GM21619 (cell line): ENCODE measurements around the gene KLF6.

Source experiments
- ATAC-seq: cut with Tn5 transposase; IDR thresholded peaks from one replicate; pipeline ENCODE4 v1.9.1; 2021; ENCODE audit not compliant: unreplicated experiment

The KLF6 gene

GRCh38 chr10:3784510-3785250 is at the start of gene KLF6:
Gene KLF6 (minus strand): TSS chr10:3785209. CDS start chr10:3785014, 195 bp downstream.
- ATAC-seq: no peak

GRCh38 chr10:3834404-3834803 is 49.4 kb upstream of the KLF6 start:
- no peak for ATAC-seq

GRCh38 chr10:3833046-3833445 is 48.0 kb upstream of the KLF6 start:
- no peak for ATAC-seq

- no peak for ATAC-seq
These were observed 47.2 kb upstream of the KLF6 start for GRCh38 chr10:3832022-3832786.

GRCh38 chr10:3831608-3832007 is 46.6 kb upstream of the KLF6 start:
- no peak for ATAC-seq

GRCh38 chr10:3830946-3831345 is 45.9 kb upstream of the KLF6 start:
- no peak for ATAC-seq

- no peak for ATAC-seq
These were observed 44.4 kb upstream of the KLF6 start for GRCh38 chr10:3829156-3830050.

GRCh38 chr10:3828404-3829155 is 43.6 kb upstream of the KLF6 start:
- peak; percentile 42 for ATAC-seq

GRCh38 chr10:3827768-3828403 is 42.9 kb upstream of the KLF6 start:
- no peak for ATAC-seq

GRCh38 chr10:3827266-3827665 is 42.3 kb upstream of the KLF6 start:
- no peak for ATAC-seq

GRCh38 chr10:3825862-3826351 is 40.9 kb upstream of the KLF6 start:
- no peak for ATAC-seq

- no peak for ATAC-seq
These were observed 40.2 kb upstream of the KLF6 start for GRCh38 chr10:3825244-3825643.

GRCh38 chr10:3822541-3823330 is 37.7 kb upstream of the KLF6 start:
- no peak for ATAC-seq

- ATAC-seq: no peak
These were observed 35.2 kb upstream of the KLF6 start for GRCh38 chr10:3820255-3820654.

- ATAC-seq: no peak
These were observed 32.0 kb upstream of the KLF6 start for GRCh38 chr10:3816995-3817394.

GRCh38 chr10:3814838-3815220 is 29.8 kb upstream of the KLF6 start:
- no peak for ATAC-seq

GRCh38 chr10:3813986-3814837 is 29.2 kb upstream of the KLF6 start:
- ATAC-seq: no peak

- ATAC-seq: no peak
These were observed 28.3 kb upstream of the KLF6 start for GRCh38 chr10:3813267-3813666.
